ENCODE measurements around the gene TRAK1. TPM values are rescaled to one million over a fixed set of nuclear protein-coding genes. Genes with fewer than 3 reads are reported as not detected.

The TRAK1 gene
- total RNA-seq, 1 donor from 2014 or later: 41.7 TPM

DNA sequence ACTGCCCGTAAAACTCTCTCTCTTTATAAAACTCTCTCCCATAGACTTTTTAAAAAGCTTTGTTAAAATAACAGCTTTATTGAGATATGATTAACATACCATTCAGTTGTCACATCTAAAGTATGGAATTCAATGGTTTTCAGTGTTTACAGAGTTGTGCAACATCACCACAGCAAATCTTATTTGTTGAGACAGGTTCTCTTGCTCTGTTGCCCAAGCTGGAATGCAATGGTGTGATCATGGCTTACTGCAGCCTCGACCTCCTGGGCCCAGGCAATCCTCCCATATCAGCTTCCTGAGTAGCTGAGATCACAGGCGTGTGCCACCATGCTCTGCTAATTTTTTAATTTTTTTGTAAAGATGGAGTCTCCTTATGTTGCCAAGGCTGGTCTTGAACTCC lies 35.9 kb upstream of the TRAK1 start:
- H3K36me3 ChIP-seq (ENCODE audit: control insufficient read depth, insufficient read depth, low read length): no peaks in the 10 kb centered on the region
- no peaks in the 10 kb centered on the region for H3K27me3 ChIP-seq (ENCODE audit: control insufficient read depth, insufficient read depth, low read length)
- no peak for DNase-seq (ENCODE audit: low read depth)
- TF ChIP-seq, protein P1, sequence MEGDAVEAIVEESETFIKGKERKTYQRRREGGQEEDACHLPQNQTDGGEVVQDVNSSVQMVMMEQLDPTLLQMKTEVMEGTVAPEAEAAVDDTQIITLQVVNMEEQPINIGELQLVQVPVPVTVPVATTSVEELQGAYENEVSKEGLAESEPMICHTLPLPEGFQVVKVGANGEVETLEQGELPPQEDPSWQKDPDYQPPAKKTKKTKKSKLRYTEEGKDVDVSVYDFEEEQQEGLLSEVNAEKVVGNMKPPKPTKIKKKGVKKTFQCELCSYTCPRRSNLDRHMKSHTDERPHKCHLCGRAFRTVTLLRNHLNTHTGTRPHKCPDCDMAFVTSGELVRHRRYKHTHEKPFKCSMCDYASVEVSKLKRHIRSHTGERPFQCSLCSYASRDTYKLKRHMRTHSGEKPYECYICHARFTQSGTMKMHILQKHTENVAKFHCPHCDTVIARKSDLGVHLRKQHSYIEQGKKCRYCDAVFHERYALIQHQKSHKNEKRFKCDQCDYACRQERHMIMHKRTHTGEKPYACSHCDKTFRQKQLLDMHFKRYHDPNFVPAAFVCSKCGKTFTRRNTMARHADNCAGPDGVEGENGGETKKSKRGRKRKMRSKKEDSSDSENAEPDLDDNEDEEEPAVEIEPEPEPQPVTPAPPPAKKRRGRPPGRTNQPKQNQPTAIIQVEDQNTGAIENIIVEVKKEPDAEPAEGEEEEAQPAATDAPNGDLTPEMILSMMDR (IDR thresholded peaks at IDR 0.05; ENCODE audit: insufficient read depth, low read length, poor library complexity, severe bottlenecking): no peak
- H3K4me3 ChIP-seq (ENCODE audit: low read depth, low read length): no peak overlapping the region

DNA sequence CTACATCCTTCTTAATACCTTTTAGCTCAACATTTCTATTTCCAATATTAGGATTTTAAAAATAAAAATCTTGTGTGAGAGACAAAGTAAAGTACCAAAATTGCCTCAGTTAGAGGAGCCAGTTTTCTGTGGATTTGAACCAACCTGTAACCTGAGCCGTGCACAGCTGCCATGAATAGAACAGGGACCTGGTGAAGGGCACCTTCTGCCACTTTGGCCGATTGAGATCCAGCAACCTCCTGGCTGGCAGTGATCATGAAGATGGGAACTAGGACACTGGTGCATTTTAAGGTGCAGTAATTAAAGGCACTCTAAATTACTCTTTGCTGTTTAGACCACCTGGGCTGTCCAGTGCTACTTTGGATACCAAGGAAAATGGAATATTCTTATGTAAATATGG lies 34.3 kb upstream of the TRAK1 start:
- no peak for DNase-seq (ENCODE audit: low read depth)
- Histone ChIP-seq H3K27me3 (ENCODE audit: control insufficient read depth, insufficient read depth, low read length) (no peaks in the 10 kb centered on the region), H3K4me3 (ENCODE audit: low read depth, low read length) (no peak overlapping the region), H3K36me3 (ENCODE audit: control insufficient read depth, insufficient read depth, low read length) (no peaks in the 10 kb centered on the region)
- TF ChIP-seq, protein P1 (IDR thresholded peaks at IDR 0.05; ENCODE audit: insufficient read depth, low read length, poor library complexity, severe bottlenecking): no peak

DNA sequence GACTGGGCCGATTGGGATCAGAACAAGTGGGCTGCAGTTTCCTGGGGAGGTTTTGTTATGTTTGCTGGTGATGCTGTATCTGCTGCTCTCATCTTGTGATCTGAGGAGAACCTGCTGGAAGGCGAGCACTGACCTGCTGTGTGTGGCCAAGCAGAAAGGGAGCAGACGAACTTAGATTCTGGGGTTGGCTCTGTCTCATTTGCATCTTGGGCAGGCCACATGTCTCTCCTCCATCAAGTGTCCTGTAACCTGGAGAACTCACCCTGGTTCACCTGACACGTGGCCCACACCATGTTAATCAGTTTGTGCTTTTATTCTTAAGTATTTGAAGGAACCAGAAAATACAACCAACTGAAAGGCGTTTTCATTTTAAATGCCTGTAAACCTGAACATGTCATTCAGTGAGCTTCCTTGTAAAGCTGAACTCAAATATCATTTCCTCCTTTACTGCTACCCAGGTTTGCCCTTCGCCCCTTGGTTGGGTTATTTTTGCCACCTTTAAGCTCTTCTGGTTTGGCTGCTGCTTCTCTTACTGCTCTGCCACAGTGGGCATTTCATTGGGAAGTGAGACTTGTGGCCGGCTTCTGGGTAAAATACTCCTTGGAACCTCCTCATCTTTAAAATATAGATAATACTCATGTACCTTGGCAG lies 33.5 kb upstream of the TRAK1 start:
- TF ChIP-seq, protein P1 (IDR thresholded peaks at IDR 0.05; ENCODE audit: insufficient read depth, low read length, poor library complexity, severe bottlenecking): no peak
- no peak for DNase-seq (ENCODE audit: low read depth)
- Histone ChIP-seq H3K36me3 (ENCODE audit: control insufficient read depth, insufficient read depth, low read length) (no peaks in the 10 kb centered on the region), H3K4me3 (ENCODE audit: low read depth, low read length) (no peak overlapping the region), H3K27me3 (ENCODE audit: control insufficient read depth, insufficient read depth, low read length) (no peaks in the 10 kb centered on the region)

DNA sequence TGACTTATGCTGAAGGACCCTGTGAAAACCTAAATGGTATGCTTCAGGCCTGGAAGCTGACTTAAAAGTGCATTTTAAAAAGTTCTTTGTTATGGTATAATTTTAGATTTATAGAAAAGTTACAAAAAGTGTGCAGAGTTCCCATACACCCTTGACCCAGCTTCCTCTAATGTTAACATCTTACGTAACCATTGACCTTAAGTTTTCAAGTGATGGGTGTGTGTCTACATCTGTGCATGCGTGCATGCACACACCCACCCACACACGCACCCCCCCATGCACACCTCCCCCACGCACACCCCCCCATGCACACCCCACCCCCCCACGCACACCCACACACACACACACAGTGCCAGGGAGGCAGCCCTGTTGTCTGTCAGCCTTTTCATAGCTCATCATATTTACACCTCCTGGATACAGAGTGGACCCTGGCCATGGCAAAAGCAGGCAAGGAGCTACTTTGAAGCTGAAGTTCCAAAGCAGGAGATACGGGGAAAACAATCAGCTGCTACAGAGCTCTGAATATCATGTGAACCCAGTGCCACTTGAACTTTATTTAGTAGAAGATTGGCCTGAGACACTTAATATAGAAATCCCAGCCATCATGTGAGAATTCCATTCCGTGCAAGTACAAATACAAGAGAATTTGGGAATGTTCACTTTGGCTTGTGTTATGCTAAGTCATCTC lies 30.0 kb upstream of the TRAK1 start:
- H3K4me3 ChIP-seq (ENCODE audit: low read depth, low read length): no peak overlapping the region
- TF ChIP-seq, protein P1 (IDR thresholded peaks at IDR 0.05; ENCODE audit: insufficient read depth, low read length, poor library complexity, severe bottlenecking): no peak

DNA sequence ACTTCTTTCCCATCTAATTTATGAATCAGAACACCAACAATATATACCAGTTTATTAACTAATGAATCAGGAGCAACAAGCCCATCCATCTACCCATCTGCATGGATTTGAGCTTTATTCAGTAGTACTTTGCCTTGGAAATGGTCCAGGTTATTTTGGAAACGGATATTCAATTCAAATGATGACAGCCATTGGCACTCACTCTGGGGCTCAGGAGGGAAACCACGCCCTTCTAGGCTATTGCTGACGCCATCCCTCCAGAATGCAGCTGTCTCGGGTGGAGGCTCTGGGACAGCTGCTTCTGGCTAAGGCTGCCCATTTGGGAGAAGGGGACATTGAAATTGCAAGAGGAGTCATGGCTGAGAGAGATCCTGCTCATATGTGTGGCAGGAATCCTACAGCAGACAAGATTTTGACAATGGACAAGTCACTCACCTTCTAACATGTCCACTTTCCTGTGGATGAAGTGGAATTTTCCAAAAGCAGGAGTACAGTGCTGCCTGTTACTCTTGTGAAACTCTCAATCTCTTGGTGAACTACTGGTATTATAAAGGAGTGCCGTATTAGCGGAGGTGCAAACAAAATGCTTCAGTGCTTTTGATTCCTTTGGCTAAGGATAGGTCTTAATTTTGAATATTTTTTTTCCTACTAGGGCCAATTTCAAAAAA lies 29.3 kb upstream of the TRAK1 start:
- DNase-seq (ENCODE audit: low read depth): no peak
- Histone ChIP-seq H3K27me3 (ENCODE audit: control insufficient read depth, insufficient read depth, low read length) (no peaks in the 10 kb centered on the region), H3K4me3 (ENCODE audit: low read depth, low read length) (no peak overlapping the region), H3K36me3 (ENCODE audit: control insufficient read depth, insufficient read depth, low read length) (no peaks in the 10 kb centered on the region)
- TF ChIP-seq, protein P1 (IDR thresholded peaks at IDR 0.05; ENCODE audit: insufficient read depth, low read length, poor library complexity, severe bottlenecking): no peak

More for the DNA sequence above, 30.0 kb upstream of the TRAK1 start:
- no peaks in the 10 kb centered on the region for H3K36me3 ChIP-seq (ENCODE audit: control insufficient read depth, insufficient read depth, low read length)
- no peak for DNase-seq (ENCODE audit: low read depth)
- H3K27me3 ChIP-seq (ENCODE audit: control insufficient read depth, insufficient read depth, low read length): no peaks in the 10 kb centered on the region
